NCI-H510A treated with DMSO at 0.1 percent for 48 hours (cell line): Measurements from ENCODE around the gene CABP1.

ENCODE experiments used
- DNase-seq: peaks from one replicate; lab custom pipeline; 2025; lab: John Stamatoyannopoulos, UW

Gene CABP1

DNA sequence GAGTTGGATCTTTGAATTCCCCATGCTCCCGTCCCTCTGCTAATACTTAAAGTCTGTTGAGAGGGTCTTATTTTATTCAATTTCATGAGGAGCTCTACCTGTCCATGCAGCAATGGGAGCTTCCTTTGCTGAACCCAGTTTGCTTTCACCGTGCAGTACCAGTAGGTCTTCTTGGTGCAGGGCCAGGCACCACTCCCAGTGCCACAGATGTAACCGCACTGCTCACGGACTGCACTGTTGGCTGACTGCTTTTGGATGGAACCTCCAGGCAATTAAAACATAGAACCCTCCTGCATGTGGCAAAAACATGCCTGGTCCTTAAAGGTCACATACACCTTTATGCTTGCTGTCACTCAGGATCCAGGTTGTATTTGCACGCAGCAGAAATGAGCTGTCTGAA is 9.3 kb upstream of the CABP1 start:
- no peak for DNase-seq

DNA sequence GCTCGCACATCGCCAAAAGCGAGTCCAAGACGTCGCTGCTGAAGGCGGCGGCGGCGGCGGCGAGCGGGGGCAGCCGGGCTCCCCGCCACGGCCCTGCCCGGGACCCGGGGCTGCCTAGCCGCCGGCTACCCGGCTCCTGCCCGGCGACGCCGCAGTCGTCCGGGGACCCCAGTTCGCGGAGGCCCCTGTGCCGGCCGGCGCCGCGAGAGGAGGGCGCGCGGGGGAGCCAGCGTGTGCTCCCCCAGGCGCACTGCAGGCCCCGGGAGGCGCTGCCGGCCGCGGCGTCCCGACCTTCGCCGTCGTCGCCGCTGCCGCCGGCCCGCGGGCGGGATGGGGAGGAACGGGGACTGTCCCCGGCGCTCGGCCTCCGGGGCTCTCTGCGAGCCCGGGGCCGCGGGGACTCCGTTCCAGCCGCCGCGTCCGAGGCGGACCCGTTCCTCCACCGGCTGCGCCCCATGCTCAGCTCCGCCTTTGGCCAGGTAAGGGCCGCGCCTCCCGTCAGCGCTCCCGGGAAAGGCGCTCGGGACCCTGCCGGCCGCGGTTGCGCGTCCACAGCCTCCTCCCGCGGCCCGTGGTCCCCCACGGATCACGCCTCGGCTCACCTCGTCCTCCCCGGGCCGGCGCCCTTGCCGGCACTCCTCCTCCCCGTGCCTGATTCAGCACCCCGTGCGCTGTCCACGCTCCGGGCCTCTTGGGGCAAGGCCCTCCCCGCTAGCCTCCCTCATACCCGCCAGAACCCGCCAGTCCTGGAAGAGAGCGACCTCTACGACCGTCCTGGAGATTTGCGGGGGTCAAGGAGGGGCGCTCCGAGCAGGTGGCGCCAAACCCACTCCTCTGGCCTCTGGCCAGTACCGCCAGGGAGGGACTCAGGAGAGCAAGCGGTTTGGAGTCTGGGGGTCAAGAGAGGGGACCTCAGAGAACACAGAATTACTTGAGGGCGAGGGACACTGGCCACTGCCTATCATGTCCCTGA is 721 bp downstream of the CABP1 start:
- peak; percentile 21 for DNase-seq

DNA sequence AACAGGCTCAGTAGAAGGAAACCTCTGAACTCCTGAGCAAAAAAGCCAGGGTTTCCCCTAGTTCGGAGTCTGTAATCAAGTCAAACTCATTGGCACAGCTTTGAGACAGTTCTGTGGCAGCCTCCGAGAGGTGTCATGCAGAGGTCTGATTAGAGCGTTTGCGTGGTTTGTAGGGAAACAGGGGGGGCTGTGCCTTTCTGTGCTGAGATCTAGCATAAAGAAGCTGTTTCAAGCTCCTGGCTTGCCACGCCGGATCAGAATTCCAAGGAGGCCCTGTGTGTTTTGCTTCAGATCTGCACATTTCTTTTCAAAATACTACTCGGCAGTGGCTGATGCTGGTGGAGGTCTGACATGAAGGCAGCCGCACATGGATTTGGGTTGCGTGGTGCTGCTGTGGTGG is 1.7 kb downstream of the CABP1 start:
- no peak for DNase-seq

DNA sequence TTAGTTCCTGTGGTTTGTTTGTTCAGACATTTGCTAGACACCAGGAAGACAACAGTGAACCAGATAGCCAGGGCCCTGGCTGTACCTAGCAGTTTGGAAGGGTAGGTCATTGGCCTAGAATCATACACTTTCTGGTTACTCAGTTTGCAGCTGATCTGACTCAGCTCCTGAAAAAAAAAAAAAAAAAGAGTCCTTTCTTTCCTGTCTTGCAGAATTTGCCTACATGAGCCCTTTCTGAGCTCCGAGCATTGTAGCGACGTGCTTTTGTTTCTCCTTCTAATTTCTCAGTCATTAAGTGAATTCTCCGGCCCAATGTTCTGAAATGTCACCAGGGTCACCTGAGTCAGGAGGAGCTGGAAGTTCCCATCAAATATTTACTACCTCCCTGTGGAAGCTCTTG is 2.4 kb downstream of the CABP1 start:
- no peak for DNase-seq

DNA sequence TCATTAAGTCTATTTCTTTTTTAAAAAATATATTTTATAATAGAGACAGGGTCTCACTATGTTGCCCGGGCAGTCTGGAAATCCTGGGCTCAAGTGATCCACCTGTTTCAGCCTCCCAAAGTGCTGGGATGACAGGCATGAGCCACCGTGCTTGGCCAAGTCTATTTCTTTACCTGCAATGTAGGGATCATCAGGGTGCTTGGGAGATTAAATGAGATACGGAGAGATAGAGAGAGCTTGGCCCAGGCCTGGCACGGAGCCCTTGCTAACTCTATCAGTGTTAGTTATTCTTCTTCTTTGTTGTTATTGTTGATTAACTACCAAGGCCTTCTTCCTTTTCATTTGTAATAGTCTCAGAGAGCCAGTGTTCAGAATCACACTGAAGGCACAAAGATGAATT is 3.1 kb downstream of the CABP1 start:
- no peak for DNase-seq

DNA sequence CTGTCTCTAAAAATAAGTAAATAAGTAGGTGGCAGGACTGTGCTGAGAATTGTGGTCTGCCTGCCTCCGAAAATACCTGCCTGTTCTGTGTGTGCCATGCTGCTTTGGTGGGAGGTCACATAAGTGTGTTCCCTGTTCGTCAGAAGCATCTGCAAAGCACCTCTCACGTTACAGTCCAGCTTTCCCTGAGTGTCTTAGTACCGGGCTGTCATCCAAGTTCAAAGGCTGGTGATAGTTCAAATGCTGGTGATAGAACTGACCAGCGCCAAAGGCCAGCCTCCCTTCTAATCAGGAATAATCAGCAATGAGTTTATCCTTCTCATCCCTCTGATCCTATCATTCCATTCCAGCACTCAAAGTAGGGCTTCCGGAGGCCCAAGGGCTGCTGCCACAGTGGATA is 5.6 kb downstream of the CABP1 start:
- peak; percentile 6 for DNase-seq

DNA sequence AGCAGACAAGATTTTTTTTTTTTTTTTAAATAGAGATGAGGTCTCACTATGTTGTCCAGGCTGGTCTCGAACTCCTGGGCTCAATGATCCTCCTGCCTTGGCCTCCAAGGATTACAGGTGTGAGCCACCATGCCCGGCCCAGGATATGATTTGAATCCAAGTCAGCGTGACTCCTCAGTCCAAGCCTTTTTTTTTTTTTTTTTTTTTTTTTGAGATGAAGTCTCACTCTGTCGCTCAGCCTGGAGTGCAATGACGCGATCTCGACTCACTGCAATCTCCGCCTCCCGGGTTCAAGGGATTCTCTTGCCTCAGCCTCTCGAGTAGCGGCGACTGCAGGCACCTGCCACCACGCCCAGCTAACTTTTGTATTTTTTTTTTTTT is 6.9 kb downstream of the CABP1 start:
- DNase-seq: no peak

DNA sequence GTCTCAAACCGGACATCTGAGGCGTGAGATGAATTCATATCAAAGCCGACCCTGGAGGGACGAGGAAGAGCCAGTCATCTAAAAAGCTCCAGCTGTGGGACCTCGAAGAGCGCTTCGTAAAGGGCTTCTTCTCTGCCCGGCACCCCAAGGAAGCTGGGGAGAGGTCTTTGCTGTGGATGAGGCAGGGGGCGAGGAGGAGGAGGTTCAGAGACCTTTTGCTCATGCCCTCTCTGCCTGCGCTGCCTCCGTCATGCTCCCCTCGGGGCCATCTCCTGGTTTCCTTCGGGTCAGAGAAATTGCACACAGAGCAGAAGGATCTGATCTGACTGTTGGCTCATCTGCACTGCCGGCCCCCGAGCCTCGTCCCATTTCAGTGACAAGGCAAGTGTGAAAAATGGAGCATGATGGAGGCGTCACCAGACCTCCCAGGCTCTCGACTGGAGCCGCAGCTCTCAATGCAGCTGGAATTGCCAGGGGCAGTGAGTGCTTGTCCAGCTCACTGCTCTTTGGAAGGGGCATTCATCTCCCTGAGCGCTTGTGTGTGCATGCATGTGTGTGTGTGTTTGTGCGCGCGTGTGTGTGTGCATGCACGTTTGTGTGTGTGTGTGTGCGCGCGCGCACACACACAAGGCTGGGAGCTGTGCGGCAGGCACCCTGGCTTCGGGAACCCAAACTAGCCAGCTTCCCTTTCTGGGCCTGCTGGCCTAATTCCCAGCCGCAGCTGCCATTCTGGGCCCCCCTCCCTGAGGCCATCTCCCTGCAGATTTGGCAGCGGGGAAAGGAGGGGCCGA is 9.2 kb downstream of the CABP1 start:
- DNase-seq: no peak

DNA sequence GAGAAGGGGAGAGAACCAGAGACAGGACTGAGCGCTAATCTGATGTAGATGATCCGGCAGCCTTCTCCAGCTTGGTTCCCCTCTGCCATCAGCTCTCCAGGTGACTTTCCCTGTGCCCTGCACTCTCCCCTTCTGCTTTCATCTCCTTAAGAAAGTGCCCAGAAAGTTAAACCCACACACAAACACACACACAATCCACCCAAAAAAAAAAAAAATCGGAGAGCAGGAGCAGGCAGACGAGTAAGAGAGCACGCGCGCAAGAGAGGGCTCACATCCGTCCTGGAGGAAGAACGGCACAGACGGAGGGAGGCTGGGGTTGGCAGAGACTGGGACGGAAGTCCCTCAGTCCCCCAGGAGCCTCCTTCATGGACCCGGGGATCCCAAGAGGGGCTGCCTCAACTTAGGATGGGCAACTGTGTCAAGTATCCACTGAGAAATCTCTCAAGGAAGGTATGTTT is 9.8 kb downstream of the CABP1 start:
- DNase-seq: no peak

DNA sequence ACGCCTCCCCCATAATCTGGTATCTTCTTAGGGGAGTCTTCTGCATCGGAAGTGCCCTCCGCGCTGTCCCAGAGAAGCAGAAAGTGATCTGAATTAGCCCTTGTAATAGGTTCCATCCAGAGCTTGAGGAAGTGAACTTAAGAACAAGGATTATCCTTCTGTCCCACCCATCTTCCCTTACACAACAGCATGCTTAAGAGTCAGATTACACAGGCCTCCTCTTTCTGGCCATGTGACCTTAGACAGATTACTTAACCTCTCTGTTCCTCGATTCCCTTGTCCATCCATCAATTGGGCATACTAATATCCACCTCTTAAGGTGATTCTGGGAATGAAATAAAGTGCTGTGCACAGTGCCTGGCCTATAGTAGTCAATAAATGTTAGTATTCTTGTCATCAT is 11.4 kb downstream of the CABP1 start:
- no peak for DNase-seq

DNA sequence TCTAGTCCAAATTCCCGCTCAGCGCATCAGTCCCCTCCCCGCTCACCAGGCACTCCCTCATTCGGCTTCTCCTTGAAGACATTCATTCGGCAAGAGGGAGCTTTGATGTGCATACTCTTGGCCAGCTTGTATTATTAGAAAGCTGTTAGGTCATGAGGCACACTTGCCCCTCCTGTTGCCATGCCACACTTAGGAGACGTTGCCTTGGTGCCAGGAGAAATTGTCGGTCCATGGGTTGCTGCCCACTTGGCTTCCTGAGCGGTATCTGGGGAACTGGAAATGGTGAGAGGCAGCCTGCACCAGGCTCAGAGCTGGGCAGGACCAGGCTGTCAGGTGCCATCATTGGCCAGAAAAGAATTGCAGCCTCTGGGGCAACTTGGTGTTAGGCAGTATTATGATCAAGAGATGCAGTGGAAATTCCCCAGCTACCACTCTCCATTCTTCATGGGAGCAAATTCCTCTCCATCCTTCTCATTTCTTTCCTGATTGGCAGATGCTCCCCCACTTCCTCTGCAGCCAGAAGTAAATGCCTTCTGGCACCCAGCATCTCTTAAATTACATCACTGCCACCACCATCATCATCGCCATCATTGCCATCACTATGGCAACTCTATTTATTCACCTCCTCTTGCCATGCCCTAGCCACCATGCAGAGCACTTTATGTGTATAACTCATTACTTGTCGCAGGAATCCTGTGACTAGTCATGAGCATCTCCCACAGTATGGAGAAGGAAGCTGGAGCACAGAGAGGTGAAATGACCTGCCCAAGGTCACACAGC is 12.4 kb downstream of the CABP1 start:
- DNase-seq: no peak

DNA sequence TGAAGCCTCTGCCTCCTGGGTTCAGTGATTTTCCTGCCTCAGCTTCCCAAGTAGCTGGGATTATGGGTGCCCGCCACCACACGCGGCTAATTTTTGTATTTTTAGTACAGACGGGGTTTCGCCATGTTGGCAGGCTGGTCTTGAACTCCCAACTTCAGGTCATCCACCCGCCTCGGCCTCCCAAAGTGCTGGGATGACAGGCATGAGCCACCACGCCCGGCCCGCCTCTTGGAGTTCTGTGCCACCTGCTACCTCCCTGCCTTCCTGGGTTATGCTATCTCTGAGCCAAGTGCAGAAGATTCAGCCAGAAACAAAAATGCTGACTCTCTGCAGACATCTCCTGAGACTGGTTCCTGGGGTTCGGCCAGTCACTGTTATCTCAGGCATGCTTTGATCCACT is 13.2 kb downstream of the CABP1 start:
- DNase-seq: no peak

DNA sequence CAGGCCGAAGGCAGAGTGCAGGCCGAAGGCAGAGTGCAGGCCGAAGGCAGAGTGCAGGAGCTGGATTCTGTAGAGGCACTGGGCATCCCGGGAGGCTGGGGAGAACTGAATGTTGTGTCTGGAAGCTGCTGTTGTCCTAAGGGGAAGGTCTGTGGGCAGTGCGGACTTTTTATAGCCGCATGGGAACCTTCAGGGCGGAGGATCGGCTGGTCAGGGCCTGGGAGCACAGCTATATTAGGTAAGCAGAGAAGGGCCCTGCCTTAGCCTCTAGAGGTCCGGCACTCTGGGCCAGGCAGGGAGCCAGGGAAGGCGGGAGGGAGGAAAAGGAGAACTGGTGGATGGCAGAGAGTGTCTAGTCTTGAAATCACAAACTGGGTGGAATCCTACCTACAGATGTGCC is 14.2 kb downstream of the CABP1 start:
- DNase-seq: no peak

DNA sequence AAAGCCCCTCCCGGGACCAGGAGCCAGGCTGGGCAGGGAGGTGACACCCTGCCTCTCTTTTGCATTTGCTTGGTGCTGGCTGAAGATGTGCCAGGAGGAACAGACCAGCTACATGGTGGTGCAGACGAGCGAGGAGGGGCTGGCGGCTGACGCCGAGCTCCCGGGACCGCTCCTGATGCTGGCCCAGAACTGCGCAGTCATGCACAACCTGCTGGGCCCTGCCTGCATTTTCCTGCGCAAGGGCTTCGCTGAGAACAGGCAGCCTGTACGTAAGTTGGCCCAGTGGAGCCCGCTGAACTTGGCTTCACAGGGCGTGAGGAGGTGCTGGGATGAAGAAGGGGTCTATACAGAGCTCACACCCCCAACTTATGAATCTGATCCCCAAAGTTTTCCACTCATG is 15.6 kb downstream of the CABP1 start:
- no peak for DNase-seq

DNA sequence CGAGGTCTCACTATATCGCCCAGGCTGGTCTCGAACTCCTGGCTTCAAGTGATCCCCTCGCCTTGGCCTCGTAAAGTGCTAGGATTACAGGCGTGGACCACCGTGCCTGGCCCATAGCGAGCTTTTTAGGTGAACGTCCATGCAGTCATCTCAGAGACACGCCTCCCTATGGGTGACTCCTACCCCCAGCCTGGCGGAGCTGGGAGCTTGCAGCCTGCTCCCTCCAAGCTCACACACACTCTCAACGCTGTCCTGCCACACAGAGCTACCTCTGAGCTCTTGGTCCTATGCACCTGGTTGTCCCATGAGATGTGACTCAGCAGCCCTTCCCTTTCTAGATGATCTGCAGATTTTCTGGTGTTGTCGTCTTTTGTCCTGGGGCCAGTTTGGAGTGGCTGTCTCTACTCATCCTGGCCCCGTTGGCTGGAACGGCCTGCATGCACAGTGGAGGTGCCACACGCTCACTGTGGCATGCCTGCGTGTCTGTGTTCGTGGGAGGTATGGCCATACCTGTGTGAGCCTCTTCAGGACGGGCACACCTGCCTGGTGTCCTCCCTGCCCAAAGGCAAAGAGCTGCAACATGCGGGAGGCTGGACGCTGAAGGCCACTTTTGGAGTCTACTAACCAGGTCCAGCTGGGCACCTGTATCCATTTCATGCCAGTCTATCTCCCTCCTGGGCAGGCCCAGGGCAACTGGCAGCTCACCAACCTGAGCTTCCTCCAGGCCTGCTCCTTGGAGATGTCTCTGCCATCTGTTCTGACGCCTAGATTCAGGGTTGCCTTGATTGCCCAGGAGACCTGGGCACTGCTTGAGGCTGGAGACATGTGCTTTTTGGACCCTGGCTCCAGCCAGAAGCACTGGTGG is 18.1 kb downstream of the CABP1 start:
- DNase-seq: no peak

DNA sequence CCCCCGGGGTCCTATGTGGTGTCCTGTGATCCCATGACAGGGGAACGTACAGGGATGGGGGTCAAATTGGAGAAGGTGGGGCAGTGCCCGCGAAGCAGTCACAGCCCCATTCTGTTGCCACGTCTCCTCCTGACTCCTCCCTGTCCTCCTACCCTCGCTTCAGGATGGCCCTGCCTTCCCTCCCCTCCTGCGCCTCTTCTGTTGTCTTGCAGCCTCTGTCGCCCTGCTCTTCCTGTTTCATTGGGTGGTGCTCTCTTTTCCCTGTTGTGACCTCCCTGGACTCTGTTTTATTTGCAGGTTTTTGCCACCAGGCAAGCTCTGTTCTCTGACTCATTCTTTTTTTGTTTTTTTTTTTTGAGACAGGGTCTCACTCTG is 18.7 kb downstream of the CABP1 start:
- DNase-seq: no peak

DNA sequence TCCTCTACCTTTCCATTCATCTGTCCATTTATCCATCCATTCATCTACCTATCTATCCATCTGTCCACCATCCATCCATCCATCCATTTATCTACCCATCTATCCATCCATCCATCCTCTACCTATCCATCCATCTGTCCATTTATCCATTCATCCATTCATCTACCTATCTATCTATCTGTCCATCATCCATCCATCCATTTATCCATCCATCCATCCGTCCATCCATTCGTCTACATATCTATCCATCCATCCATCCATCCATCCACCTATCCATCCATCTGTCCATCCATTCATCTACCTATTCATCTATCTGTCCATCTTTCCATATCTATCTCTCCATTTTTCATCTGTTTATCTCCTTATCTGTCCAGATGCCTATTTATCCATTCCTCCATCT is 21.0 kb downstream of the CABP1 start:
- no peak for DNase-seq

DNA sequence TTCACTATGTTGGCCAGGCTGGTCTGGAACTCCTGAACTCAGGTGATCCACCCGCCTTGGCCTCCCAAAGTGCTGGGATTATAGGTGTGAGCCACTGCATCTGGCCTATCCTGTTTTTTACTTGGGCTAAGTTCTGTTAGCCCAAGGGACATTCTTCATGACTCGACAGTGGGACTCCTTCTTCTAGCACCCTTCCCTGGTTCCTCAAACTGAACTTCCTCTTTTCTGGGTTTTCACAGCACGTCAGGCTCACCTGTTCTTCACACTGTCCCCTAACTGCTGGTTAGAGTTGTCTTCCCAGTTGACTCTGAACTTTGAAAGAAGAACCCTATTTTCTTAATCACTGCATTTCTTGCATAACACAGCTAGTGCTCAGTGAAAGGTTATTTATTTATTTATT is 22.5 kb downstream of the CABP1 start:
- DNase-seq: no peak

DNA sequence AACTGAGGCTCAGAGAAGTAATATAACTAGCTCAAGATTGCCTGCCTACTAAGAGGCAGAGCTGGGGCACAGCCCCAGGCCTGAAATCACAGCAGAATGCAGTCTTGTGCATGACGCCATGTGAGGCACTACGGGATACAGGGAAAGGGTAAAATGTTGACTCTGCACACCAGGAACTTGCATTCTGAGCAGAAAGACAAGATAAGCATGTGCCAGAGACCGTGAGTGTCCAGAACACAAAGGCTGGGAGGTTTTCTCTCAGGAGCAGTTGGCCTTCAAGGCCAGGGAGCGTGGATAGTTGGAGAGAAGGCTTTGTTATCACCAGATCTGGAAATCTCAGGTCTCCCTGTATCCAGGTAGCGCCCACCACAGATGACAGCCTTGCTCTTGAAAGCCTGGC is 23.3 kb downstream of the CABP1 start:
- no peak for DNase-seq

DNA sequence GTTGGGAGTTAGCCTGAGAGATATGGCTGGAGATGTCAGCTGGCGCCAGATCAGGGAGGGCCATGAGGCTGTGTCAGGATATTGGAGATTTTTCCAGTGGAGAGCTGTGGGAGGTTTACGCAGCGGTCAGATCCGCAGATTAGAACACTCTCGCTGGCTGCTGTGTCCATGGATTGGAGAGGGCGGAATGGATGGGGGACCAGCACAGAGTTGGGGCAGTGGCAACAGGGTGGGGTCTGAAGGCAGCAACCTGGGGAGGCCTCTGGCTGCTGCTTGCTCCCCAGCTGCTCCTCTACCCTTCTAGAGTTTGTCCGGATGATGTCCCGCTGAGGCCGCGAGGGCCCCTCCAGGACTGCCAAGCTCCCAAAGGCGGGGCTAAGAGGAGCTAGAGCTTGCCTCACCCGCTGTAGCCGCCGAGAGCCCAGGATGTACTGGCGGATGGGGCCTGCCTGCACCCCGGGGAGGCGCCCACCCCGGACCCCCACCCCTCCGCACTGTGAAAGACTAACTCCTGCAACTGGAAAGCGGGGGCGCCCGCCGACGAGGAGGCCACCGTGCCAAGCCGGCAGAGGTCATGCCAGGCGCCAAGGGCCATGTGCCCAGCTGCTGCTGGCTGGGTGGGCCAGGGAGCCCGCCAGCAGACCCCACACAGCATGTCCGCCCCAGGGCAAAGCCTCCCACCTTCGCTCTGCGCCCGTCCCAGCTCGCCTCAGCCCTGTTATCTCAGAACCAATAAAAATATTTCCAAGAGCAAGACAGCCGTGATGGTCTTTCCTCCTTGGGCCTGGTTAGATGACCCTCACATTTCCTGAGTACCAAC is 26.4 kb downstream of the CABP1 start:
- DNase-seq: no peak
